K562 (cell line): ENCODE measurements around the gene TRPC4AP. TPM values are rescaled to one million over a fixed set of nuclear protein-coding genes. Genes with fewer than 3 reads are reported as not detected.

Experiments
- ATAC-seq: fragments of 200-7000 bp; cut with Tn5 transposase; 3 replicates; pipeline ENCODE4 v1.9.1; 2020; ENCODE audit warnings: moderate library complexity
- BruUV-seq: library from RNA; stranded (reverse); fragments of 400-500 nt; replicated peaks from 2 replicates; lab custom pipeline; 2021; lab: Mats Ljungman, UMichigan
- CTCF ChIA-PET: fragments of 300-600 bp; formaldehyde crosslinking; extraction: SDS; loops from one replicate; lab custom pipeline; 2021; ENCODE audit warnings: low intra/inter-chr PET ratio; lab: Yijun Ruan, JAX
- POLR2A ChIA-PET: fragments of 300-600, 350-650 bp; sonication (Branson Sonifier 250); formaldehyde crosslinking; extraction: SDS; loops from one replicate; lab custom pipeline; 2021; ENCODE audit warnings: antibody characterized with exemption, inconsistent platforms; lab: Yijun Ruan, JAX
- DNase-seq, 4 experiments: peaks; one replicate each; pipeline versions ENCODE4 v3.0.0 to v3.0.0-alpha.2; 2011 to 2018; ENCODE audit warnings: low spot score in 3 of 4, mixed read lengths in 3 of 4; ENCODE audit errors: extremely low read depth in 1 of 4
- FAIRE-seq: peaks from 2 replicates; lab custom pipeline; 2011; peaks lifted over from hg19 to GRCh38; lab: Jason Lieb, UNC
- H2AFZ ChIP-seq: 2 replicates; pipeline ENCODE4 v1.6.0; 2011; ENCODE audit warnings: low read depth, low read length, control low read depth, inconsistent platforms
- H3K27ac ChIP-seq: fragments of 200-600 bp; 3 replicates; pipeline ENCODE4 v1.8.0; 2011; ENCODE audit warnings: low read depth, mild to moderate bottlenecking, control low read depth, inconsistent platforms, low read length, moderate library complexity, mixed read lengths; ENCODE audit errors: extremely low read depth
- H3K27me3 ChIP-seq, 2 experiments: fragments of 300-600 bp in 1 of 2; 2 replicates in 1 of 2; 3 replicates in 1 of 2; pipeline versions ENCODE4 v1.6.0 to v1.8.0; 2011; ENCODE audit warnings: inconsistent platforms in 2 of 2, low read length in 2 of 2, mild to moderate bottlenecking in 1 of 2, mixed read lengths in 1 of 2, moderate library complexity in 1 of 2; ENCODE audit not compliant: control insufficient read depth in 2 of 2, insufficient read depth in 2 of 2
- H3K36me3 ChIP-seq: fragments of 300-600 bp; 3 replicates; pipeline ENCODE4 v1.8.0; 2011; ENCODE audit warnings: mild to moderate bottlenecking, low read length, inconsistent platforms; ENCODE audit not compliant: control insufficient read depth, insufficient read depth
- H3K4me1 ChIP-seq, 2 experiments: fragments of 200-600 bp in 1 of 2; replicated peaks in 1 of 2; 2 replicates in 1 of 2; 3 replicates in 1 of 2; pipeline versions ENCODE4 v1.5.1 to v1.8.0; 2011; ENCODE audit warnings: inconsistent platforms in 2 of 2, low read length in 2 of 2, mild to moderate bottlenecking in 1 of 2, mixed read lengths in 1 of 2, moderate library complexity in 1 of 2; ENCODE audit not compliant: control insufficient read depth in 2 of 2, insufficient read depth in 2 of 2
- H3K4me2 ChIP-seq: 2 replicates; pipeline ENCODE4 v1.6.1; 2011; ENCODE audit warnings: low read length, control low read depth, inconsistent platforms, mixed read lengths; ENCODE audit not compliant: insufficient read depth
- H3K4me3 ChIP-seq: fragments of 200-600 bp; sonication (generic), shearing (Covaris generic); 2 replicates; pipeline ENCODE4 v1.5.1; 2016; ENCODE audit warnings: control low read depth, inconsistent platforms
- H3K79me2 ChIP-seq: fragments of 200-600 bp; 3 replicates; pipeline ENCODE4 v1.8.0; 2011; ENCODE audit warnings: low read length, inconsistent platforms; ENCODE audit not compliant: control insufficient read depth, insufficient read depth
- H3K9ac ChIP-seq, 2 experiments: 2 replicates each; pipeline versions ENCODE4 v1.6.0 to v1.6.1; 2011; ENCODE audit warnings: low read depth in 2 of 2, low read length in 2 of 2, control low read depth in 1 of 2, inconsistent platforms in 1 of 2, mild to moderate bottlenecking in 1 of 2, mixed read lengths in 1 of 2; ENCODE audit not compliant: insufficient read depth in 1 of 2
- H3K9me1 ChIP-seq: one replicate; pipeline ENCODE4 v1.6.0; 2011; ENCODE audit warnings: inconsistent platforms, mild to moderate bottlenecking, low read length, moderate library complexity; ENCODE audit not compliant: control insufficient read depth, insufficient read depth
- H3K9me3 ChIP-seq: replicated peaks from 2 replicates; pipeline ENCODE4 v1.5.1; 2011; ENCODE audit warnings: low read depth, low read length, inconsistent platforms; ENCODE audit not compliant: control insufficient read depth, insufficient read depth
- H4K20me1 ChIP-seq: replicated peaks from 2 replicates; pipeline ENCODE4 v1.6.1; 2011; ENCODE audit warnings: low read length, inconsistent platforms, mixed read lengths; ENCODE audit not compliant: control insufficient read depth, insufficient read depth
- CLOCK ChIP-seq: fragments of 250-450 bp; sonication (Bioruptor Pico); IDR thresholded peaks from 2 replicates; pipeline ENCODE4 v1.4.0; 2020; ENCODE audit warnings: mild to moderate bottlenecking, moderate library complexity, borderline replicate concordance
- CUX1 ChIP-seq: fragments of 200-800 bp; sonication (Bioruptor generic); IDR thresholded peaks from 2 replicates; pipeline ENCODE4 v1.6.1; 2016; ENCODE audit warnings: missing genetic modification characterization, missing compliant biosample characterization
- MLLT1 ChIP-seq, 2 experiments: fragments of 450-650 bp; IDR thresholded peaks; 2 replicates each; pipeline ENCODE4 v1.6.1; 2016
- POLR2G ChIP-seq: fragments of 200-400 bp; formaldehyde crosslinking; IDR thresholded peaks from 2 replicates; pipeline ENCODE4 v1.6.1; 2017; ENCODE audit warnings: low read depth, mild to moderate bottlenecking, antibody characterized with exemption, low read length, moderate library complexity
- STAT5B ChIP-seq: fragments of 250-450 bp; sonication (Bioruptor Pico); IDR thresholded peaks from 2 replicates; pipeline ENCODE4 v1.8.0; 2021; ENCODE audit warnings: mild to moderate bottlenecking, inconsistent platforms
- WGBS: fragments of 100-300 bp; shearing (Covaris generic); methylation state at CpG from one replicate; pipeline ENCODE4 v1.1.6; 2016; ENCODE audit warnings: low coverage, mixed read lengths; ENCODE audit not compliant: insufficient coverage; ENCODE audit errors: missing lambda C conversion rate; 5-methylcytosine and 5-hydroxymethylcytosine counted together
- in situ Hi-C: fragments of 300-500 bp; cut with MboI; formaldehyde crosslinking; loops from 4 replicates; pipeline ENCODE4 v1.15.0; 2018; ENCODE audit warnings: inconsistent platforms, mixed read lengths
- intact Hi-C: fragments of 100-400 bp; cut with micrococcal nuclease; formaldehyde crosslinking; loops from 2 replicates; pipeline ENCODE4 v1.14.2; 2022
- polyA plus RNA-seq, 8 experiments: library from polyadenylated mRNA; depleted of rRNA in 4 of 8; stranded (reverse) in 5 of 8; unstranded in 3 of 8; fragments of >200 nt; fragmentation: Nextera tagmentation in 2 of 8; fragmentation: Illumina TruSeq in 1 of 8; extraction: Ambion mirVana in 2 of 8; extraction: Trizol in 1 of 8; gene quantifications; 2 replicates each; pipeline versions ENCODE4 v1.2.1 to v1.2.3, GENCODE V29; 2011 to 2014; ENCODE audit warnings: inconsistent platforms in 1 of 8, missing spikeins in 1 of 8
- total RNA-seq, 7 experiments: library from RNA; depleted of rRNA in 6 of 7; stranded (reverse); fragments of >200 nt in 6 of 7; fragmentation: Illumina TruSeq in 2 of 7; extraction: Trizol in 2 of 7; gene quantifications; 2 replicates each; pipeline versions ENCODE4 v1.2.1 to v1.2.3, GENCODE V29; 2011 to 2021; ENCODE audit warnings: low replicate concordance in 1 of 7

TRPC4AP gene
- total and polyA plus RNA-seq, 9 of the 15 experiments (the other 6 are each of a cell fraction or from before 2014, with no cell fraction given): 2.3 to 70.3 (median 33.3) TPM

GRCh38 chr20:34990231-34990630 lies 102.4 kb downstream of the TRPC4AP start:
- H3K4me2 ChIP-seq: no peak overlapping the region
- BruUV-seq: no TSS peak
- H3K4me1 ChIP-seq: peaks cover 0 to 32% of the 10 kb centered on the region in 2 experiments; a peak in 3 of 5 replicates
- ATAC-seq (no peak), FAIRE-seq (no peak), DNase-seq (no peak)
- H3K36me3 ChIP-seq: peaks cover 8% of the 10 kb centered on the region; the same call in 2 of the 3 replicates
- H3K9me1 ChIP-seq: no peaks in the 10 kb centered on the region
- H3K9ac ChIP-seq: 0 out of 4 replicates have a peak overlapping the region, but pooled peaks of 1 of the 2 experiments have one; percentile 26
- no peak overlapping the region for H3K4me3 ChIP-seq
- ChIA-PET CTCF (no interaction called here), POLR2A (interaction anchor here (3.6 kb wide), 1 partner anchor 10 kb away, joined by 17 read pairs; no protein-coding TSS in a partner anchor)
- in situ Hi-C loops: no loop called here
- no peaks in the 10 kb centered on the region for H3K27me3 ChIP-seq
- 72% methylated on average over 10 of the region's 11 CpGs for WGBS
- no peaks in the 10 kb centered on the region for H3K79me2 ChIP-seq
- H2AFZ ChIP-seq: no peak overlapping the region
- no peaks in the 10 kb centered on the region for H3K9me3 ChIP-seq
- TF ChIP-seq STAT5B (CRISPR knock-in tag): no peak
- TF ChIP-seq MLLT1 (IDR thresholded peaks at IDR 0.05): no peak
- TF ChIP-seq CUX1 (CRISPR knock-in tag): no peak
- TF ChIP-seq CLOCK: no peak
- peak; percentile 45; the same call in 1 of the 2 replicates for TF ChIP-seq POLR2G
- intact Hi-C loops: no loop called here
- H3K27ac ChIP-seq: no peak overlapping the region
- peaks cover 4% of the 10 kb centered on the region; the same call in 1 of the 2 replicates for H4K20me1 ChIP-seq
